D341Med (cell line): ENCODE results near the gene SOX5.

Experiments used
- DNase-seq: peaks from one replicate; pipeline ENCODE4 v3.0.0; 2012; ENCODE audit warnings: low spot score

SOX5 gene

DNA sequence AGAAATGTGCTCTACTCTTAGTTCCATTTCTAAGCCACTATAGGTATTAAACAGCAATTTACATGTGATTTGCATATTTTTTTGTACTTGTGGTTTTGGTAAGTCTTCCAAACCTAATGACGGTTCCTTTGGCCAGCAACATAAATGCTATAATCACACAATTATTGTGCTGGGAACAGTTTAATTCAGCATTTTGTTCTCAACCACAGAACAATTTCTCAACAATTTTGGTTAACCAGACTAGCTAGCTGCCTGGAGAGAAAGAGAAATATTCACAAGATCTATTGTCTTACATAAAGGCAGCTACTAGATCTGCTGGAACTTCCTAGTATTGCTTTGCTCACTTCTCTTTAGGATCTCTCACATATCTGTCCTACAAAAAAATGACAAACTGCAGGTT lies 265.3 kb downstream of the SOX5 start:
- DNase-seq: no peak

DNA sequence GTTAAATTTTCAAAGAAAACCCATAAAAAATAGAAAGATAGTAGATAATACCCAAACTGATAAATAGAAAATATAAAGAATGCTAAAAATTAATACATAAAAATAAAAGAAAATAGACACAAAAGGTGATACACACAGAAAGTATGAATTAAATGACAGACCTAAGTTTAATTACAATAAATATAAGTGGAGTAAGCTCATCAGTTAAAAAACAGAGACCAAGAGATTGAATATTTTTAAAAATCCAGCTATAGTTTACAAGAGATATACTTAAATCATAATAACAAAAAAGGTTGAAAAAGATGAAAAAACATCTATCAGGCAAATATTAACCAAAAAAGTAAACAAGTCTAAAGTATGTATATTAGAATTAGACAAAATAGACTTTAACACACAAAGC lies 268.2 kb downstream of the SOX5 start:
- no peak for DNase-seq

DNA sequence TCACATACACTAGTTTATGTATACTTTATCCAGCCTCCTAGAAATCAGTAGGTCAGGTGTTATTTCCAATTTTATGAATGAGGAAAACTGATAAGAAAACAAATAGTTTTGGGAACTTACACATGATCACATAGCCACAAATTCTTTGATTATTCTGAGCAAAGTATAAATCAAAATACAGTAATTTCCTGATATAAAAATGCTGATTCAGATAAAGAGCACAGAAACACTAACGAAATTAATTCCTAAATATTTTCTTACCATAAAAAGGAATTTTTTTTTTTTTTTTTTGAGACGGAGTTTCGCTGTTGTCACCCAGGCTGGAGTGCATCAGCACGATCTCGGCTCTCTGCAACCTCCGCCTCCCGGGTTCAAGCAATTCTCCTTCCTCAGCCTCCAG lies 275.4 kb downstream of the SOX5 start:
- DNase-seq: no peak

DNA sequence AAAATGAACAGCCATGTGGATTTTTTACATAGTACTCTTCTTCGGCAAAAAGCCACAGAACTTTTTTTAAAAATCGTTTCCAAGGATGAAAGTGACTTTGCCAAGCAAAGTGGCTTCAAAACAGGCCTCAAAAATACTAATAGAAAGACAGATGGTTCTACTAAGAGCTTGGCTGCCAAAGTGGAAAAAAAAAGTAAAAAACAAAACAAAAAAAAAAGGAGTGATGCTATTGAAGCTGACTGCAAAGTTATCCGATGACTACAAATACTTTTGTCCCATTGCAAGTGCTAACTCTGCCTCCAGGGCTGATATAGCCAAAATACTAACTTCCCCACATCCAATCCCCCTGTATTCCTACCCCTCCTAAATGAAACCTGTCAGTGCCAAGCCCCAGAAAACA lies 277.6 kb downstream of the SOX5 start:
- no peak for DNase-seq

DNA sequence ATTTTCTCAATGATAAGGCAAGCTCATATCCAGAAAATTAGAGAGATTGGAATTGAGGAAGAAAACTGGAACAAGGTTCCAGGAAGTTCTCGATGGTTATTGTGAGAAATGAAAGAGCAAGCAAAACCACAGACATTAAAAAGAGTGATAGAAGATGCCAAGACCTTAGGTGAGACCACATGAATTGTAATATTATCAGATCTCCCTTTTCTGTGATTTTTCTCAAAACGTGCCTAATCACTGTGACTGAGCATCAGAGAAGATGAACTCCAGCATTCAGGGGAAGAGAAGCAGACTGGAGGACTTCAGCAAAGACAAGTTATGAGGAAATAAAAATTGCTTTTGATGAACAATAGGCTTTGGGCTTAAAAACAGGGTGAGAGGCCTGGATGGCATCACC lies 278.8 kb downstream of the SOX5 start:
- DNase-seq: no peak

DNA sequence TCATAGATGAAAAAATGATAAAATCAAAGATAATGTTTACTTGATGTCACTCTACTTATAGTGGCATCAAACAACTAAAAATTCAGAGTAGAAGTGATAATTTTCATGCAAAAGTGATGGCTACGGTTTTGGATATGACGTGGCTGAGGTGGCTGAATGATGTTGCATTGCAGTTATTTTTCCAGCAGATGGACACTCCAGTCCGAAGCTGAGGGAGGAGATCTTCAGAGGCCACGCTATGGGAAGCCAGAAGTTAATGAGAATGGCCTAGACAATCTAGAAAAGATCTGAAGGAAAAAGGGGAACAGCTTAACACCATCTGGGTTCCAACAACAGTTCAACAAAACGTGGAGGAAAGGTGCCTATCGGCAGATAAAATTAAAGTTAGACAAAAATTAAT lies 279.8 kb downstream of the SOX5 start:
- no peak for DNase-seq

DNA sequence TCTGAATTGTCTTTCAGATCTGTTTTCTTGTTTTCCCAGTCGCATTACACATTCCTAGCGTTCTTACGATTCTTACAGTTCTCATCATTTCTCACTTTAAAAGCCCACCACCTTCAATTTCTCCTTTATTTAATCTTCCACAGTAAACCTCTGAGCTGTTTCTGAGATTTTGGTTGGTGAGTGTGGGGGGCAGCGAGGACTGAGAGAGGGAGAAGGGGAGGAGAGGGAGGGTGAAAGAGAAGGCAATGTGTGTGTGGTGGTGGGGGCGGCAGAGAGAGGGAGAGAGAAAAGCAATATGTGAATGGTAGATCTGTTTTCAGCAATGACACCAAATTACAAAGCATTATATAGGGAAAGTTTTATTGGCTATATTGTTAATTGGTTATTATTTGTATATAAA lies 282.6 kb downstream of the SOX5 start:
- DNase-seq: no peak

DNA sequence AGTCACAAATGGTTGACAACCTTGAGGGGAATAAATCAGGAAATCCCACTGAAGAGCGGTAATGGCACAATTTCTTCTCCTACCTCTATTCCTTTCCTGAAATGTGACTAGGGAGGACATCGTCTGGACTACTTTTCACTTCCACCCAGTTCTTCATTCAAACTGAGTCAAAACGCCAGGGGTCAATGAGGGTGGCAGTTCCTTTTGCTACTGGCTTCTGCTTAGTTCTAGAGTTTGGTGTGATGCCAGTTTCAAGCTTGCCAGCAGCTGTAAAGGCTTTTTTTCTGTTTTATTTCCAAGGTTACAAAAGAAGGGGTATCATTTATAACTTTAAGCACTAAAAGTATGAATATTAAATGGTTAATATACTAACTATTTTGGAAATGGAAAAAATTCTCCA lies 286.5 kb downstream of the SOX5 start:
- DNase-seq: no peak

DNA sequence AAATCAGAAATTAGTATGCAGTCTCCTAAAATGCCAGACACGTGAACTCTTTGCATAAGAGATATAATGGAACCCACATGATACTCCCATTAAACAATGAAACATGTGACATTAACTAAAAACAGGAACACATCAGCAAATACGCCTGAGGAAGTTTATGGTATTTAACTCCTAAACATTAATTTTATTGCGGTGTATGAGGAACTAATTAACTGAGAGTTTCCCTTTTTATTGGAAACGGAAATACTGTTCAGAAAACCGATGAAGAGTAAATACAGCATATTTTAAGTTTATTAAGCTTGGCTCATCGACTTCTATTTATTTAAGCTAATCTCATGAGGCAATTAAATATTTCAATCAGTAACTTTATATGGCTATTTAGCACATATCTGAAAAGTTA lies 290.3 kb downstream of the SOX5 start:
- DNase-seq: no peak

DNA sequence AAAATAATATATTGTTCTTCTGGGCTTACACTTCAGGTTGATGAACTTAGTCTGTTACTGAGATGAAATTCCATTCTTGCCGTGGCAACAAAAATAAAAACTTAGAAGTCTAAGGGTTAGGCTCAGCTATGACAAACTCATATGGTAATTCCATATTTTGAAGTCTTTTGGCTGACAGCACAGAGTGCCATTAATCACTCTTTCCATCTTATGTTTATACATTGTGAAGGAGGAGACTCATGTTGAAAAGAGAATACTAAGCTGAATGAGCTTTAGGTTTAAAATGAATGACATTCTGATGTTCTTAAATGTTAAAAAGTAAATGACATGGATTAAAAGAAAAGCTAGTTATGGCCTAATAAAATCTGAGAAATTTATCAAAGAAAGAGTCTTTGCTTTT lies 291.9 kb downstream of the SOX5 start:
- no peak for DNase-seq

DNA sequence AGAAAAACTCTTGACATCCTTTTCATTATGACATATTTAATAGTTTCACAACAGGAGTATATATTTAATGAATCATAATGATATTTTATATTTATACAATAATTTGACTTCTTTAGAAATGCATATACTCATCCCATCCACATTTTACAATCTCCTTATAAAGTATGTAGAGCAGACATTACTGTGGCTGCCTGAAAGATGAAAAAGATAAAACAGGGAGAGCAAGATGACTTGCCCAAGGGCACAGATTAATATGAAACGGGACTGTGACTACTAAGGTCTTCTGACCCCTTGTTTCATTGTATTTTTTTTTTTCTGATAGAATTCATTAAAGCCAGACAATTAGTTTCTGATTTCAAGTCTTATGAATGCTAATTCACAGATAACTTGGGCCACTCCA lies 293.6 kb downstream of the SOX5 start:
- no peak for DNase-seq

DNA sequence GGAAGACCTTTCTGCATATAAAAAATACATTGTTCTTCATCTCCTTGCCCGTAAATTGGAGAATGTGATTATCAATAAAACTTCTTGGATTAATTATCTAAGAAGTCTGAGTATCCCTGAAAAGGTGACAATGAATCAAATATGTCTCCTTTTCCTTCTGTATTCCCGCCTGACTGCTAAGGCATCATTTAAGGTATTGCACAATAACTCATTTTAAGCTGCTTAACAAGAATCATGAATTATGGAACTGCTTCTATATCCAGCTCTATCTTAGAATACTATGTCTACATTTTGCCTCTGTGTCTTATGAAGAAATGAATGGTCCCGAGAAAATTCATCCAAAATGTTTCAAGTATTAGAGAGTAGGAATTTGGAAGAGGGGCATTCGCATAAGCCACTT lies 294.4 kb downstream of the SOX5 start:
- DNase-seq: no peak

DNA sequence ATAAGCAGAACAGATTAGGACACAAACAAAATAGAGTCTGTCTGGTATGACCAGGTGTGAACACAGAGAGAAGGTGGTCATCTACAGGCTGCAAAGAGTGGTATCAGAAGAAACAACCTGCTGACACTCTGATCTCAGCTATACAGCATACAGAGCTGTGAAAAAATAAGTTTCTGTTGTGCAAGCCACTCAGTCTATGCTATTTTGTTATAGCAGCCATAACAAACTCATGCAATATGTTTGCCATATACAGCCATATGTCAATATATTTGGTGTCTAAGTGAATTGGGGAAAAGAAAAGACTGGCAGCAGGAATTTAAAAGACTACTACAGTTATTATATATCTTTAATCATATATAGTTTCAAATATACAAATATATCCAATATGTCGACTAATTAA lies 300.9 kb downstream of the SOX5 start:
- DNase-seq: no peak

DNA sequence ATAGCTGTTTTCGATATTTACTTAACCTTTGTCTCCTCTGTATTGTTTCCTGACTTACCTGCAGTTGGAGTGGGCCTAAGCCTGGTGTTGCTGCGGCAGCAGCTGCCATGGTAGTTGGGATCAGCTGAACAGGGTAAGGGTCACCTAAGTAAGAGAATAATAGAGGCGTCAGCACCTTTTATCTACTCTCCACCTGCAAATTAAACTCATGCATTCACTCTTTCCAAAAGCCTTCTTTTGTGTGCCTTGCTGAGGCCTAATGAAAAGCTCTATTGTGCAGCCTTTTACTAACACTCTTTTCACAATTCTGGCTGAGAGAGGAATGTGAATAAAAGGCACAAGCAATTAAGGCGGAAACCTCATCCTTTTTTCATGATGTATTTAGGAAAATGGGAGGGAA lies 308.7 kb downstream of the SOX5 start:
- no peak for DNase-seq

DNA sequence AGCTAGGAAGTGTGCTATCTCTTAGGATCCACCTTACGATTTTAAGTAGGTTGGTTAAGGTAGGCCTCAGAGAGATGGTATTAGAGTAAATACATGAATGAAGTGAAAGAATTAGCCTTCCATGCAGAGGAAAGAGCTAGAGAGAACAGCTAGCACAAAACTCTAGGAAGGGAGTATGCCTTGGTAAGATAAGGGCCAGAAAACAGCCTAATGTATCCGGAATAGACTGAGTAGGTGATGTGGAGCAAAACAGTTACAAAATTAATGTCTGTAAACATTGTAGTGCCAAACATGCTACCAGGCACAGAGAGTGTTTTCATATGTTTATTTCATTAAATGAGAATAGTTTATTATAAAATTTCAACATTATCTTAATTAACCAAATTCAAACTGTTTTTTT lies 315.1 kb downstream of the SOX5 start:
- no peak for DNase-seq

DNA sequence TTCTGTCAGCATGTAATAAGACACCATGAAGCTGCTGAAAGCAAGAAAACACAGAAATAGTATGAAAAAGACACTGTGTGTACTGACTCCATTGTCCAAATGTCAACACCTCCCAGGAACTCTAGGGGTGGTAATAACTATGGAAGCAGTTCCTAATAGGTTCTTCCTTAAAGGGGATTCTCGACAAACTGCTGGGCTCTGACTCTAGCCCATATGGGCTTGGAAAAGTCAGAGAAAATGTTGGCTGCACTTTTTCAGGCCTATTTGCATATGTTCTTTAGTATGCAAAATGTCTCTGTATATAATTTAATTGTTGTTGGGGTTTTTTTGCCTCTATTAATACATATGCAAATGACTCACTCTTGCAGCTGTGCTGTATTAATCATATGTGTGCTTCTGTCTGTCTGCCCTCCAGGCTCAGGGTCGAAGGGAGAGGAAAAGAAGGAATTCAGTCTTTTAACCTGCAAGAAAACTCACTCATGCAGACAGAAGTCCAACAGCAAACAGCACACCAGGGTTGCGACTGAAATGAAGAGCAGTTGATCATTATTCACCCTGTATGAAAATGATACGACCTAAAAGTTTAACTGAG lies 317.6 kb downstream of the SOX5 start:
- no peak for DNase-seq

DNA sequence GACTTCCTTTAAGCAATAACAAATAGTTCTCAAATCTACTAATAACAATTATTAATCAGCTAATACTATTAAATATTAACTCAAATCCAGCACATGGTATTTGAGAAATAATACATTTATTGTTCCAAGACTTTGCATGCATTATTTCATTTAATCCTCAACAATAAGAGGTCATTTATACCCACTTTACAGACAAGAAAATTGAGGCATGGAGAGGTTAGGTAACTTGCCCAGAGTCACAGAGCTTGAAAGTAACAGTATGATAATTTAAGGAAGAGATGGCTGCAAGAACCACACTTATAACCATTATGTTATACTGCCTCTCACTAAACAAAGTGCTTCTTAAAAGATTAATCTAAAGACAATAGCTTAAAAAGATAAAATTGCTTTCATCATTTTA lies 318.9 kb downstream of the SOX5 start:
- DNase-seq: no peak

DNA sequence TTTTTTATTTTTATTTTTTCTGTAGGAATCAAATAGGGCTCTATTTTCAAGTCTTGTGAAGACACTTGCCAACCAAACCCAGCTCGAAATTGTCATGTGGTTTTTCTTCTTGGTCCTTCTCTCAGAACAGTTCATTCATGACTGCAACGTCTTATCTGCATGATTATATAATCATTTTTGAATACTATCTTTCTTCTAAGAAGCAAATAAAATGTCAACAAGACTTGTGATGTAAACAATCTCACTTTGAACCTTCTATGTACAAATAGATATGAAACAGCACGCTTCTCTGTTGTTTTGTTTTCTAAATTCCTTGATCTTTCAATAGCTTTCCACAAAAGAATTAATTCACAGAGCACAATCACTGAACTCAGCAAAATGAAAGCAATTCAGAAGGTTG lies 320.7 kb downstream of the SOX5 start:
- no peak for DNase-seq

DNA sequence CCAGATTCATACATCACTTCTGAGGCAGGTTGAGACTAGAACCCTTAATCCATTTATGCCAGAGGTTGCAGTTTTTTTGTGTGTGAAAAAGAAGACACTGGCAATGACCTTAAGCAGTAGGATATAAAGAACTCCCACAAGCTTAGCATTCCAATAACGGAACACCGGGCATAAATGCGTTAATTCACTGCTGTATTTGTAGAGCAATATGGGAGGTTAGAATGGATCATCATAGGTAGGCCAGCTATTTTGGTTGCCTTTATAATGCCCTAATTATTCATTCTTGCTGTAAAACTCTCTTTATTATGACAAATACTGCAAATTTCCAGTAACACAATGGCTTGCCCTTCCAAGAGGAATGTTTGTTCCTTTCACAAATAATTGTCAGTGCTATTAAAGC lies 322.7 kb downstream of the SOX5 start:
- no peak for DNase-seq

DNA sequence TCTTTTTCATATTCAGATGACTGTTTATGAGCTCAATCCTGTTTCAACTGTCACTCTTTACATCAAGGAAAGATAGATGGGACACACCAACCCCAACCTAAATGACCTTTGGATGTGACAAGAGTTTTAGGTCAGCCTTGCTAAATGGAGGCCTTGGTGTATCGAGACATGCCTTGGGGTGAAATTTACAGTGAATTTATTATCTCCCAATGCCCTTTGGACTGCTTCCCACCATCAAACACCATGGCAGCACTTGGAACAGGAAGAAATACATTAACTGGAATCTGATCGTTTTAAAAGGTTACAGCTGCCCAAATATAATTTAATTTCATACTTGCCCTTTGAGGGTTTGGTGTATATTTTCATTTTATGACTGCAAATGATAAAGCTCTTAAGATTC lies 327.6 kb downstream of the SOX5 start:
- DNase-seq: no peak

DNA sequence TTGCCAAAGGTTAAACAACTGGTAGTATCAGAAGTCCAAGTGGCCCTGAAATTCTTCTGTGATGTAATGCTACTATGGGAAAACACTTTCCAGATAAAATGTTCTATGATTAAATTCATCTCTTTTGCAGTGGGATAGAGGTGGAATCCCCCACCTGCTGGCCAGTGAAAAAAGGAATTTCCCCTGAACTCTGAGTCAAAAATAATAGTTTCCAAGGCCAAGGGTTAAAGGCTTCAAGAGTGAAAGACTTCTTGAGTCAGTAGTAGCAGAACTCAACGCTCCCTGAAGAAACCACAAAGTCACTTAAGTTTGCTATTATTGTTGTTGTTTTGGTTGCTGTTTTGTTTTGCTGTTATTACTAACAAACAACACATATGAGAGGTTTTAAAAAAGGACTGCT lies 330.8 kb downstream of the SOX5 start:
- DNase-seq: no peak

DNA sequence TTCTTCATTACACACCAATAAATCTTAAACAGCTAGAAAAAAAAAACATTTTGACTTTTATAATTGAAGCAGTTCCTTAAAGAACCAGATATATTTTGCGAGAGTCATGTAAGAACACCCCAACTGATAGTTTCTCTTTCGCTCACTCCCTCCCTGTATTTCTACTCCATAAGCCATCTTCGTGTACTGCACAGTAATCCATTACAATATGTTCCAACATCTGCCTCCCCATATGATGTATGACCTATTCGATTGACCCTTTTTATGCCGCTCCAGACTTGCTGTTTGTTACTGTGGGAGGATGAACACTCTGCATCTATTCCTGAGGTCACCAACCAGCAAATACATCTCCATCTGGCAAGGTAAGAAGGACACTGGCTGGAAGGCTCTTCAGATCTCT lies 331.7 kb downstream of the SOX5 start:
- peak; percentile 44 for DNase-seq

DNA sequence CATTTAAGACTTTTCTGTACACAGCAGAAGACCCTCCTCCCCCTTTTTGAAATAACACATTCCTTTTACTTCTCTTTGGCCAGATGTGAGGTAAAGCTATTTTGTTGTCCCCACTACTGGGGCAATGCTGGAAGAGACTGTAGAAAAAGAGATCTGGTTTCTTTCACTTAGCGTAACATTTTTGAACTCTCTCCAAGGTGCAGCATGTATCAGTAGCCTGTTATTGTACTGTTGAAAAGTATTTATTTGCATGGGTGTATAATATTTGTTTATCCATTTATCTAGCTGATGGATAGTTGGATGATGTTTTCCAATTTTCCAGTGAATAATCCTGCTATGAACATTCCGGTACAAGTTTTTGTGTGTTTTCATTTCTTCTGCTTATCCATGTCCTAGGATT lies 335.2 kb downstream of the SOX5 start:
- DNase-seq: no peak

DNA sequence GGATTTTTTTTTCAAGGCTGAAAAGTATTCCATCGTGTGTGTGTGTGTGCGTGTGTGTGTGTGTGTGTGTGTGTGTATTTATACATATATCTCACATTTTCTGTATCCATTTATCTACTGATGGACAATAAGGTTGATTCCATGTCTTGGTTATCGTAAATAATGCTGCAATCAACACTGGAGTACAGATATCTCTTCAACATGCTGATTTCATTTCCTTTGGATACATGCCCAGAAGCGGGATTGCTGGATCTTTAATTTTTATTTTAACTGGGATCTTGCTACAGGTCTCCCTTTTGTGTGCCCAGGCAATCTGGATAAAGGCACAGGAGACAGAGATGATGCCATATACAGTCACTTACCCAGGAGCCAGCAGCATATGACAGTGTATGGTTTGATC lies 338.1 kb downstream of the SOX5 start:
- DNase-seq: no peak

DNA sequence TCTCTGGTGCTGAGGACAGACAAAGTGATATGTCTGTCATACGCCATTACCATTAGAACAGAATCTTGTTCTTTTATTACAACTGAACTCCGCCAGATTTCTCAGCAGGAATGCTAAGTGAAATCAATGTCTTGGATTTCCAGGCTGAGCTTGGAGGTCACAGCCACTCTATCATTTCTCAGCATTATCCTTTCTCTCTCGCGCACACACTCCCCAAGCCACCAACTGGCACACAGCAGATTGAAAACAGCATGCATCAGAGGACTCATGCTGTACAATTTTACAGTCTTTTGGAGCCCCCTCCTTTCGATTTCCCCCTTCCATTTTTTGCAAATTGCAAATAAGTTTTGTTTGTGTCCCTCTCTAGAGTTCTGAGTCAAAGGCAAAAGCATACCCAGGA lies 348.6 kb downstream of the SOX5 start:
- no peak for DNase-seq
